ENCODE data around the gene NRP2. TPM values are rescaled to one million over a fixed set of nuclear protein-coding genes. Genes with fewer than 3 reads are reported as not detected.

The NRP2 gene
- total and polyA plus RNA-seq, 10 donors = 3.1 to 49.9 (median 26.2) TPM

DNA sequence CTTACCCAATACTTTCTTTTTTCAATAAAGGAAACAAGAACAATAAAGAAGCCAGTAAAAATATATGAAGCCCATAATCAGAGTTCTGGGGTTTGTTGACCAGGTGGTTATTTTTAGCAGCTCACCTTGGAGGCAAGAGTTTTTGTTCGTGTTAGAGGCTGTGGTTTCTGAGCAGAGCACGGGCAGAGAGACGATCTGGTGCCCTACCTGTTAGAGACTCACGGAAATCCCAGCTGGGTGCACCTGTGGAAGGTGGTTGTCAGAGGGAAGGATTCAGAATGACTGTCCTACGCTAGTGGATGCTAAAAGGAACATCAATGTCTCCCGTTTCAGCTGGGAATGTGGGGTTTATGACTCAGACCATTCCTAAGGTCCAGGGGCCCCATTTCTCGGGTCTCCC lies 87.6 kb downstream of the NRP2 start:
- Histone ChIP-seq H3K4me3 (no peak overlapping the region), H3K27ac (no peak overlapping the region), H3K36me3 (peaks cover 0 to 14% (median 3%) of the 10 kb centered on the region in 6 donors), H3K27me3 (replicated peaks in 1 of 7) (peaks cover 0 to 12% (median 0%) of the 10 kb centered on the region in 7 donors), H3K4me1 (peaks cover 0 to 9% (median 0%) of the 10 kb centered on the region in 6 donors), H3K9me3 (no peaks in the 10 kb centered on the region)
- intact Hi-C loops (cut with DNase I; ENCODE audit: low total_unique reads) = loop anchor here (10.0 kb wide), 1 partner anchor 155 kb away; no protein-coding TSS in a partner anchor
- TF ChIP-seq POLR2AphosphoS5 (IDR thresholded peaks at IDR 0.05) (no peak), POLR2A (IDR thresholded peaks at IDR 0.05) (no peak)
- TF ChIP-seq, protein P1, sequence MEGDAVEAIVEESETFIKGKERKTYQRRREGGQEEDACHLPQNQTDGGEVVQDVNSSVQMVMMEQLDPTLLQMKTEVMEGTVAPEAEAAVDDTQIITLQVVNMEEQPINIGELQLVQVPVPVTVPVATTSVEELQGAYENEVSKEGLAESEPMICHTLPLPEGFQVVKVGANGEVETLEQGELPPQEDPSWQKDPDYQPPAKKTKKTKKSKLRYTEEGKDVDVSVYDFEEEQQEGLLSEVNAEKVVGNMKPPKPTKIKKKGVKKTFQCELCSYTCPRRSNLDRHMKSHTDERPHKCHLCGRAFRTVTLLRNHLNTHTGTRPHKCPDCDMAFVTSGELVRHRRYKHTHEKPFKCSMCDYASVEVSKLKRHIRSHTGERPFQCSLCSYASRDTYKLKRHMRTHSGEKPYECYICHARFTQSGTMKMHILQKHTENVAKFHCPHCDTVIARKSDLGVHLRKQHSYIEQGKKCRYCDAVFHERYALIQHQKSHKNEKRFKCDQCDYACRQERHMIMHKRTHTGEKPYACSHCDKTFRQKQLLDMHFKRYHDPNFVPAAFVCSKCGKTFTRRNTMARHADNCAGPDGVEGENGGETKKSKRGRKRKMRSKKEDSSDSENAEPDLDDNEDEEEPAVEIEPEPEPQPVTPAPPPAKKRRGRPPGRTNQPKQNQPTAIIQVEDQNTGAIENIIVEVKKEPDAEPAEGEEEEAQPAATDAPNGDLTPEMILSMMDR (IDR thresholded peaks at IDR 0.05 in 8 of 11, conservative IDR thresholded peaks at IDR 0.05 in 3 of 11) = no peak
- no peak for DNase-seq
- WGBS, 5 donors = 51 to 64% (median 59%) methylated on average over 7 of the region's 7 CpGs

DNA sequence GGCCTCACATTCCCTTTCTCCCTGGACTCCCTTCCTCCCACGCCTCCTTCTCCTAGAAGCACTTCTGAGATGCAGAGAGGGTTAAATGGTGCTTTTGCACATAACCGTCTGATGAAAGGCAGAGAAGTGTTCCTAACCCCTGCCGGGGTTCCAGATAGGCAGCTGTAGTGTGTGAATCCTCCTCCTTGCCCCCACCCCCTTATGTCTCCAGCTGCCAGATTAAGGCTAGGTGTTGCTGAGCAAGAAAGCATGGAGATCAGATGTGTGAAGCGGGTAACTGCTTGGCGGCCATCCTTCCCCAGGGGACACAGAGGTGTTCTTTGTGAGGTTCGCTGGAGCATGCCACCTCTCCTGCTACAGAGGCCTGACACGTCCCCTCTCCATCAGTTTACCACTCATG lies 88.3 kb downstream of the NRP2 start:
- peaks cover 0 to 7% (median 0%) of the 10 kb centered on the region in 7 donors for H3K27me3 ChIP-seq (replicated peaks in 1 of 7)
- H3K9me3 ChIP-seq = no peaks in the 10 kb centered on the region
- DNase-seq = no peak
- no peak overlapping the region for H3K27ac ChIP-seq
- 68 to 77% (median 72%) methylated on average over 7 of the region's 7 CpGs for WGBS, 5 donors
- intact Hi-C loops (cut with DNase I; ENCODE audit: low total_unique reads) = loop anchor here (10.0 kb wide), 1 partner anchor 154 kb away; no protein-coding TSS in a partner anchor
- H3K4me3 ChIP-seq = no peak overlapping the region
- H3K36me3 ChIP-seq = peaks cover 0 to 14% (median 3%) of the 10 kb centered on the region in 6 donors
- H3K4me1 ChIP-seq = peaks cover 0 to 9% (median 0%) of the 10 kb centered on the region in 6 donors
- TF ChIP-seq POLR2A (IDR thresholded peaks at IDR 0.05) (no peak), POLR2AphosphoS5 (IDR thresholded peaks at IDR 0.05) (no peak)
- TF ChIP-seq, protein P1 (IDR thresholded peaks at IDR 0.05 in 8 of 11, conservative IDR thresholded peaks at IDR 0.05 in 3 of 11) = no peak

DNA sequence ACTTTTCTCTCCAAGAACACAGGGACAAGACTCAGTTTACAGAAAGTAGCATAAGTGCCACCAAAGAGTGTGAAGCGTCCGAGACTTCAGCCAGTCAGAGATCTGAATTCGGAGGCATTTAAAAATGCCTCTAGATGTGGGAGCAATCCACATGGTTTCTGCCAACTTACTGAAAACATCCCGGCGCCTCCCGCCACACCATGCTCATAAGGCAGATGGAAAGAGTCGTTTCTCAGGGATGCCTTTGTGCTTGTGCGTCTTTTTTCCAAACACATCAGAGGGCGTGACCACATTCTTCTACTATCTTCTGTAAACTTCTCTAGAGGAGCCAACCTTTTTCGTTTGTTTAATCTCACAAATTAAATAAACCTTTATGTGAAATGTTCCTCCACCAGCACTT lies 88.7 kb downstream of the NRP2 start:
- intact Hi-C loops (cut with DNase I; ENCODE audit: low total_unique reads) = loop anchor here (10.0 kb wide), 1 partner anchor 154 kb away; no protein-coding TSS in a partner anchor
- peaks cover 0 to 9% (median 0%) of the 10 kb centered on the region in 6 donors for H3K4me1 ChIP-seq
- DNase-seq = no peak
- TF ChIP-seq, protein P1 (IDR thresholded peaks at IDR 0.05 in 8 of 11, conservative IDR thresholded peaks at IDR 0.05 in 3 of 11) = no peak
- TF ChIP-seq POLR2AphosphoS5 (IDR thresholded peaks at IDR 0.05) = no peak
- TF ChIP-seq POLR2A (IDR thresholded peaks at IDR 0.05) = no peak
- H3K36me3 ChIP-seq = peaks cover 0 to 14% (median 3%) of the 10 kb centered on the region in 6 donors
- 82 to 91% (median 89%) methylated on average over 10 of the region's 10 CpGs for WGBS, 5 donors
- peaks cover 0 to 8% (median 0%) of the 10 kb centered on the region in 7 donors for H3K27me3 ChIP-seq (replicated peaks in 1 of 7)
- H3K27ac ChIP-seq = no peak overlapping the region
- no peaks in the 10 kb centered on the region for H3K9me3 ChIP-seq
- no peak overlapping the region for H3K4me3 ChIP-seq

DNA sequence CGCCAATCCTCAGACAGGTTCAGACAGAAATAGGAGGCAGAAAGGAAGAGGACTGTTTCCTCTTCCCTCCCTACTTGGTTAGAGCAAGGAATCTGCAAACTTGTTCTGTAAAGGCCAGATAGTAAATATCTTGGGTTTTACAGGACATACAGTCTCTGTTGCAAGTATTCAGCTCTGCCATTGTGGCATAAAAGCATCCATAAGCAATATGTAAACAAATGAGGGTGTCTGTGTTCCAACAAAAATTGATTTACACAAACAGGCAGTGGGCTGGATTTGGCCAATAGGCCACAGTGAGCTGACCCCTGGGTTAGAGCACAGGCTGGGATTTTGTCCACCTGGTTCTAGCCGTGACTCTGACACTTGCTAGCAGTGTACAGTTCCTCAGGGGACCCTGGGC lies 89.4 kb downstream of the NRP2 start:
- whole genome bisulfite sequencing, 5 donors = 61 to 69% (median 66%) methylated on average over 2 of the region's 2 CpGs
- H3K27me3 ChIP-seq (replicated peaks in 1 of 7) = peaks cover 0 to 10% (median 0%) of the 10 kb centered on the region in 7 donors
- H3K4me3 ChIP-seq = no peak overlapping the region
- TF ChIP-seq POLR2AphosphoS5 (IDR thresholded peaks at IDR 0.05) (no peak), POLR2A (IDR thresholded peaks at IDR 0.05) (no peak)
- TF ChIP-seq, protein P1 (IDR thresholded peaks at IDR 0.05 in 8 of 11, conservative IDR thresholded peaks at IDR 0.05 in 3 of 11) = no peak
- no peaks in the 10 kb centered on the region for H3K9me3 ChIP-seq
- intact Hi-C loops (cut with DNase I; ENCODE audit: low total_unique reads) = loop anchor here (10.0 kb wide), 1 partner anchor 153 kb away; no protein-coding TSS in a partner anchor
- H3K36me3 ChIP-seq = peaks cover 0 to 14% (median 3%) of the 10 kb centered on the region in 6 donors
- H3K27ac ChIP-seq = no peak overlapping the region
- no peak for DNase-seq
- peaks cover 0 to 6% (median 0%) of the 10 kb centered on the region in 6 donors for H3K4me1 ChIP-seq
